ENCODE measurements around the gene CEP170B.
"Not testable (repeated sequence)": the region's sequence is repeated elsewhere in the genome, so short reads cannot be mapped to it uniquely, and the experiment has no call there.

The CEP170B gene

DNA sequence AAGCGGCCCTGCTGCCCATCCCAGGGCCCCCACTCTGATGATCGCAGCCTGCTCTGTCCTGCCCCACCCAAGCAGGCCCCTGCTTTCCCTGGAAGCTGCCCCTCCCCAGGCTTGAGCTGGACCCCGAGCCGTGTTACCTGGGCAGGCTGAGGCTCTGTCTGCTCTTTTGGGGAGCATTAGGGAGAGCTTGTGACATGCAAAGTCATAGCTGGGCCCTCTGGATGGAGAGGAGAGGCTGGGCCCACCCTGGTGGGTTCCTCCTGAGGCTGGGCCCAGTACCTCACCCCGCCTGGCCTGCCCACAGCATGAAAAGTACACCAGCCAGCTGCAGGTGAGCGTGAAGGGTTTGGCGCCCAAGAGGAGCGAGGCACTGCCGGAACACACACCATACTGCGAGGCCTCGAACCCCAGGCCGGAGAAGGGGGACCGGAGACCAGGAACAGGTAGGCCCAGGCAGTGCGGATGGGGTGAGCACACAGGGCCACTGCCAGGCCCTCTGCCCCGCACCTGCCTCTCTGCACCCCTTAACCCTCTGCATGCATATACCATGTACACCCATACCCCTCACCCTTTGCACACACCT lies 15.0 kb downstream of the CEP170B start:
- DNase-seq: no peak

DNA sequence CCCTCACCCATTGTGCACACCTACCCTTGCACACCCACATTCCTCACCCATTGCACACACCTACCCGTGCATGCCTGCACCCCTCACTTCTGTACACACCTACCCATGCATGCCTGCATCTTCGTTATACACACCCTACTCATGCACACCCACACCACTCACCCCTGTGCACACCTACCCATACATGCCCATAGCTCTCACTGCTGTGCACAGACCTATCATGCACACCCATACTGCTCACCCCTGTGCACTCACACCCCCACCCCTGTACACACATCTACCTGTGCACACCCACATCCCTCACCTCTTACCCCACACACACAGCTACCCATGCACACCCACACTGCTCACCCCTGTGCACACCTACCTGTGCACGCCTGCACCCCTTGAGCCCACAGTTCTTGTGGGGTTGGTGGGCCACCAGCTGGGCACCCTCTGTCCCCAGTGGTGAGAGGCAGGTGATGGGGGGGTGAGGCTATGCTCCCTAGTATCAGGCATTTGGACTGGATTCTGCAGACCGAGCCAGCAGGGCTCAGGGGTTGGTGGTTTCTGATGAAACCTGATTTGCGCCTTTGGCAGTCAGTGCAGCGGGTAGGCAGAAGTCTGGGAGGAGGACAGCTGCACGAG lies 15.6 kb downstream of the CEP170B start:
- no peak for DNase-seq

DNA sequence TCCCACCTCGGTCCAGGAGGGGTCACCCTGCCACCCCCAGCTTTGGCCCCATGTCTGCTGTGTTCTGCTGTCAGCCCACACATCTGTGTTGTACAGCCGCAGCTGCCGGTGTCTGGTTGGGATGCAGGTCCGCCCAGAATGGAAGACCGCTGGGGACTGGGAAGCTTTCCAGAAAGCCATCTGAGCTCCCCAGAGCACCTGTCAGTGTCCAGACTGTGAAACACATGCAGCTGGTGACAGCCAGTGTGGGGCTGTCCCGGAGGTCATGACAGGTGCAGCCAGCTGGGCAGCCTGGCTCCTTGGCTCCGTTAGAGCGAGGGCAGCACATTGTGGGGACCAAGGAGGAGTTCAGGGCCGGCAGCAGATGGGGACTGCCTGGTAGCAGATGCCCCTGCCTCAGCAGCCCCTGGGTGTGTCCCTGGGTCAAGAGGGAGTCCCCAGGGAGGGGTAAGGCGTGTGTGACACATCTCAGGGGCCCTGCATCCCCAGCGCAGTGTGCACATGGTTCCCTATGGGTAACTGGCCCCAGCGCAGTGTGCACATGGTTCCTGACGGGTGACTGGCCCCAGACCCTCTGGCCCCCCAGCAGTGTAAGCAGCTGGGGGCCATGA lies 16.4 kb downstream of the CEP170B start:
- no peak for DNase-seq

DNA sequence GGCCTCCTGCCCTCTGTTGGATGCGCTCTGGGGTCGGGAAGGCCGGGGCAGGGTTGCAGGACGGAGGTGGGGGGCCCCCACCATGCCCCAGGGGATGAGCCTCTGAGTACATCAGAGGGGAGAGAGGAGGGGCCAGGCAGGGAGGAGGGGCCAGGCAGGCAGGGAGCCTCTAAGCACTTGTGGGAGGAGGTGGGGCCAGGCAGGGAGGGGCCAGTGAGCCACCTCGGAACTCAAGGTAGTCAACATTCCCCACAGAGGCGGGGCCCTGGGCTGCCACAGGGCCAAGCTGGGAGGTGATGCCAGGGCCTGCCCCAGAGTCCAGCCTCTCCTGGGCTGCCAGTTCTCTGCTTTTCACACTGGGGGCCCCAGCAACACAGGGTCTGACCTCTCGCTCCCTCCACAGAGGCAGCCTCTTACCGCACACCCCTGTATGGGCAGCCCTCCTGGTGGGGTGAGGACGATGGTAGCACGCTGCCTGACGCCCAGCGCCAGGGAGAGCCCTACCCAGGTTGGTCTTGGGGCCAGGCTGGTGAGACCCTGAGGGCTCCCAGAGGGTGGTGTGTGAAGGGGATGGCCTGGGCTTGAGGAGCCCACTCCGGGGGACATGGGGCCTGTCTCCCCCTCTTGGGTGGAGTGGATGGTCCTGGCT lies 17.4 kb downstream of the CEP170B start:
- no peak for DNase-seq

DNA sequence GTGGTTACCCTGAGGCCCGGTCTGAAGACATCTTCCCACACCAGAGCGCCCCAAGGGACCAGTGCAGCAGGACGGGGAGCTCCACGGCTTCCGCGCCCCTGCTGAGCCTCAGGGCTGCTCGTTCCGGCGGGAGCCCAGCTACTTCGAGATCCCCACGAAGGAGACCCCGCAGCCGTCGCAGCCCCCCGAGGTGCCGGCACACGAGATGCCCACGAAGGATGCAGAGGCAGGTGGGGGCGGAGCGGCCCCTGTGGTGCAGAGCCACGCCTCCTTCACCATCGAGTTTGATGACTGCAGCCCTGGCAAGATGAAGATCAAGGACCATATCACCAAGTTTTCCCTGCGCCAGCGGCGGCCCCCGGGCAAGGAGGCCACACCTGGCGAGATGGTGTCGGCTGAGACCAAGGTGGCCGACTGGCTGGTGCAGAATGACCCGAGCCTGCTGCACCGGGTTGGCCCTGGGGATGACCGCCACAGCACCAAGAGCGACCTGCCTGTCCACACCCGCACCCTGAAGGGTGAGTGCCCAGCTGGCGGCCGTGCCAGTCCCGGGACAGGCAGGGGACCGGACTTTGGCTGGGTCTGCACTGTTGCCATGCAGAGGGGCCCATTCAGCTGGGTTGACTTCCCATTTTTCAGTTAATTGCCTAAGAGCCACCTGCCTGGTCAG lies 18.1 kb downstream of the CEP170B start:
- DNase-seq: no peak

DNA sequence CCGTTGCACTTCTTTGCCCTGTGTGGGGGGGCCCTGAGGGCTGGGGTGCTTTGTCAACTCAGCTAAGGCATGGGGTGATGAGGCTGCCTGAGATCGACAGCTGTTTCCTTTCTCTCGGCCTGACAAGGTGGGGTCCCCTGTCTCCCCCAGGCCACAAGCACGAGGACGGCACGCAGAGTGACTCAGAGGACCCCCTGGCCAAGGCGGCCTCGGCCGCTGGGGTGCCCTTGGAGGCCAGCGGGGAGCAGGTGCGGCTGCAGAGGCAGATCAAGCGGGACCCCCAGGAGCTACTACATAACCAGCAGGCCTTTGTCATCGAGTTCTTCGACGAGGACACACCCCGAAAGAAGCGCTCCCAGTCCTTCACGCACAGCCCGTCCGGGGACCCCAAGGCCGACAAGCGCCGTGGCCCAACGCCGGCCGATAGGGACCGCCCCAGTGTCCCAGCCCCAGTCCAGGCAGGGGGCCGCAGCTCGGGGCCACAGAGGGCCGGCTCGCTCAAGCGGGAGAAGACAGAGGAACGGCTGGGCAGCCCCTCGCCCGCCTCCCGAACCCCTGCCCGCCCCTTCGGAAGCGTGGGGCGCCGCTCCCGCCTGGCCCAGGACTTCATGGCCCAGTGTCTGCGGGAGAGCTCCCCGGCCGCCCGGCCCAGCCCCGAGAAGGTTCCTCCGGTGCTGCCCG lies 18.8 kb downstream of the CEP170B start:
- no peak for DNase-seq

DNA sequence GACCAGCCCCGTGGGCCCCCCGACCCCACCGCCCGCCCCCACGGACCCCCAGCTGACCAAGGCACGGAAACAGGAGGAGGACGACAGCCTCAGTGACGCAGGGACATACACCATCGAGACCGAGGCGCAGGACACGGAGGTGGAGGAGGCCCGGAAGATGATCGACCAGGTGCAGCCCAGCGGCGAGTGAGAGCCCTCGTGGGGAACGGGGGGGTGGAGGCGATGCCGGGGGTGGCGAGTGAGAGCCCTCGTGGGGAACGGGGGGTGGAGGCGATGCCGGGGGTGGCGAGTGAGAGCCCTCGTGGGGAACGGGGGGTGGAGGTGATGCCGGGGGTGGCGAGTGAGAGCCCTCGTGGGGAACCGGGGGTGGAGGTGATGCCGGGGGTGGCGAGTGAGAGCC lies 19.3 kb downstream of the CEP170B start:
- not testable (repeated sequence) for DNase-seq

DNA sequence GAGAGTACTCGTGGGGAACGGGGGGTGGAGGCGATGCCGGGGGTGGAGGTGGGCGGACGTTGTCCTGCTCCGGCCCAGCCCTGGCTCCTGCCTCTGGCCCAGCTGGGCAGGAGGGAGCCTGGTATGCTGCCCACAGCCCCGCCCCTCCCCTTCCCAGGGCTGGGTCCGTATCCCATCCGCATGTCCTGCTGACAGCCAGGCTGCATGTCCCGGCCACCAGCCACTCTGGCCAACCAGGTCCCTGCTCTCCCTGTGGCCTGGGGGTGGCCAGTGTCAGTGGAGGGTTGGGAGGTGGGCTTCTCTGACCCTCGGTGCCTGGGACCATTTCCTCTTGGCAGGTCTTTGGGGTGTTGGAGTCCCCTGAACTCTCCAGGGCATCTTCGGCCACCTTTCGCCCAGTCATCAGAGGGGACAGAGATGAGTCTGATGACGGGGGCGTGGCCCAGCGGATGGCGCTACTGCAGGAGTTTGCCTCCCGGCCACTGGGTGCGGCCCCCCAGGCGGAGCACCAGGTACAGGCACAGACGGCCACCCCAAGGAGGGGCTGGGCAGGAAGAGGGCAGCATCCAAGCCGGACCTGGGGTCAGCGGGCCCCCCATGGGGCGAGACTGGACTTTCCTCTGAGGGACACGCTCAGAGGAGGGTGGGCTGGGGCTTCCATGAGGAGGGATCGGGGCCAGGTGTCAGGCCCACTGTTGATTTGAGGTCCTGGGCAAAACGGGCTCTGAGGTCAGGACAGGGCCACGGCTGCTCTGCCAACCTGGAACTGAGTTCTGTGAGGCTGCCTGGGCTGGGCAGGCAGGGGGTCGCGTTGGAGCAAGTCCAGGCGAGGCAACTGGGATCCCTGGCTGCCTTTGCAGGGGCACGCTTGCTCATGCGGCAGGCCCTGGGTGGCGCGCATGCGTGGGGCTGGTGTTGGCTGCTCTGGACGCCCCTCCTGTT lies 20.2 kb downstream of the CEP170B start:
- DNase-seq: no peak

DNA sequence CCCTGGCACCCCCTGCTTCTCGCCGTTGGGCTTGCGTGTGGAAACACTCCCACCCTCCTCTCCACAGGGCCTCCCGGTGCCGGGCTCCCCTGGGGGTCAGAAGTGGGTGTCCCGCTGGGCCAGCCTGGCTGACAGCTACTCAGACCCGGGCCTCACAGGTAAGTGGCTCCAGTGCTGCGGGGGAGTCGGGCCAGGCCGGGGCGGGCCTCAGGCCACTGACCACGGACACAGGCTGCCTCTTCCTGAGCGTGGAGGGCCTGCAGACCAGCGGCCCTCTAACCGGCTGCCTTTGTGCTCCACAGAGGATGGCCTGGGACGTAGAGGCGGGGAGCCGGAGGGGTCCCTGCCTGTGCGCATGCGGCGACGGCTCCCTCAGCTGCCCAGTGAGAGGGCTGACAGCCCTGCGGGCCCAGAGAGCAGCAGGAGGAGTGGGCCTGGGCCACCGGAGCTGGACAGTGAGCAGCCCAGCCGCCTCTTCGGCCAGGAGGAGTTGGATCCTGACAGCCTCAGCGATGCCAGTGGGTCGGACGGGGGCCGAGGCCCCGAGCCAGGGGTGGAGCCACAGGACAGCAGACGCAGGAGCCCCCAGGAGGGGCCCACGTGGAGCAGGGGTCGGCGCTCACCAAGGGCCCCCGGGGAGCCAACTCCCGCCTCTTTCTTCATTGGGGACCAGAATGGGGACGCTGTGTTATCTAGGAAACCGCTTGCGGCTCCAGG lies 21.1 kb downstream of the CEP170B start:
- DNase-seq: no peak

DNA sequence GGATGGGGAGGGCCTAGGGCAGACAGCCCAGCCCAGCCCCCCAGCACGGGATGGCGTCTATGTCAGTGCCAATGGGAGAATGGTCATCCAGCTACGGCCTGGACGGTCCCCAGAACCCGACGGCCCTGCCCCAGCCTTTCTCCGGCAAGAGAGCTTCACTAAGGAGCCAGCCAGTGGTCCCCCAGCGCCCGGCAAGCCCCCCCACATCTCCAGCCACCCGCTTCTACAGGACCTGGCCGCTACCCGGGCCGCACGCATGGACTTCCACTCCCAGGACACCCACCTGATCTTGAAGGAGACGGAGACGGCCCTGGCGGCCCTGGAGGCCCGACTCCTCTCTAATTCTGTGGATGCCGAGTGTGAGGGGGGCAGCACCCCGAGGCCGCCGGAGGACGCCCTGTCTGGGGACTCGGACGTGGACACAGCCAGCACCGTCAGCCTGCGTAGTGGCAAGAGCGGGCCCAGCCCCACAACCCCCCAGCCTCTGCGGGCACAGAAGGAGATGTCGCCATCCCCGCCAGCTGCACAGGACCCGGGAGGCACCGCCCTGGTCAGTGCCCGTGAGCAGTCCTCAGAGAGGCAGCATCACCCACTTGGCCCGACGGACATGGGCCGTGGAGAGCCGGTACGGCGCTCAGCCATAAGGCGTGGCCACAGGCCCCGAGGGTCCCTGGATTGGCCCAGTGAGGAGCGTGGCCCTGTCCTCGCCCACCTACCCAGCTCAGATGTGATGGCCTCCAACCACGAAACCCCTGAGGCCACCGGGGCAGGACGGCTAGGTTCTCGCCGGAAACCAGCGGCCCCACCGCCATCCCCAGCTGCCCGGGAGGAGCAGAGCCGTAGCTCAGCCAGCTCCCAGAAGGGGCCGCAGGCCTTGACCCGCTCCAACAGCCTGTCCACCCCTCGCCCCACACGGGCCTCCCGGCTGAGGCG lies 21.9 kb downstream of the CEP170B start:
- no peak for DNase-seq

DNA sequence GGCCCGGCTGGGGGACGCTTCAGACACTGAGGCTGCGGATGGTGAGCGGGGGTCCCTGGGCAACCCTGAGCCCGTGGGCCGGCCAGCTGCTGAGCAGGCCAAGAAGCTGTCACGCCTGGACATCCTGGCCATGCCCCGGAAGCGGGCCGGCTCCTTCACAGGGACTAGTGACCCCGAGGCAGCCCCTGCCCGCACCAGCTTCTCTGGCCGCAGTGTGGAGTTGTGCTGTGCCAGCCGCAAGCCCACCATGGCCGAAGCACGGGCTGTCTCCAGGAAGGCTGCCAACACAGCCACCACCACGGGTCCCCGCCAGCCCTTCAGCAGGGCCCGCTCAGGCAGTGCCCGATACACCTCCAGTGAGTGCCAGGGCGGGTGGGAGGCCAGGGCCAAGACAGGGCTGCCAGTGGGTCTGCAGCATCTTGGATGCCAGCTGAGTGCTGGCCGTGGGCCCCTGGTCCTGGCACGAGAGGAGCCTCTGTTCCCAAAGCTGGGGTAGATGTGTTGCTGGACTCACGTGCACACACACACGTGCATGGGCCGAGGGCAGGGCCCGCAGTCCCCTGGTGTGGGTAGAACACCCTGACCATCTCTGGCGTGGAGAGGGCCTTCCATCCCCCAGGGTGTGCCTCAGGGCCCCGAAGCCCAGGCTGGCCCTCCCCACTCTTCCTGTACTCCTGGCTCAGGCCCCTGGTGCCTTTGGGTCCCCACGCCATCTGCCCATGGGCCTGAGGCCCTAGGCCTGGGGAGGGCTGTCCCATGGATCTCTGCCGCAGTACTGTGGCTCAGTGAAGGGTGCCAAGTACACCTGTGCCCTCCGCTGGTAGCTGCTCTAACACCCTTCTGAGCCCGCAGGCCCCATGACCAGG lies 22.8 kb downstream of the CEP170B start:
- DNase-seq: no peak

DNA sequence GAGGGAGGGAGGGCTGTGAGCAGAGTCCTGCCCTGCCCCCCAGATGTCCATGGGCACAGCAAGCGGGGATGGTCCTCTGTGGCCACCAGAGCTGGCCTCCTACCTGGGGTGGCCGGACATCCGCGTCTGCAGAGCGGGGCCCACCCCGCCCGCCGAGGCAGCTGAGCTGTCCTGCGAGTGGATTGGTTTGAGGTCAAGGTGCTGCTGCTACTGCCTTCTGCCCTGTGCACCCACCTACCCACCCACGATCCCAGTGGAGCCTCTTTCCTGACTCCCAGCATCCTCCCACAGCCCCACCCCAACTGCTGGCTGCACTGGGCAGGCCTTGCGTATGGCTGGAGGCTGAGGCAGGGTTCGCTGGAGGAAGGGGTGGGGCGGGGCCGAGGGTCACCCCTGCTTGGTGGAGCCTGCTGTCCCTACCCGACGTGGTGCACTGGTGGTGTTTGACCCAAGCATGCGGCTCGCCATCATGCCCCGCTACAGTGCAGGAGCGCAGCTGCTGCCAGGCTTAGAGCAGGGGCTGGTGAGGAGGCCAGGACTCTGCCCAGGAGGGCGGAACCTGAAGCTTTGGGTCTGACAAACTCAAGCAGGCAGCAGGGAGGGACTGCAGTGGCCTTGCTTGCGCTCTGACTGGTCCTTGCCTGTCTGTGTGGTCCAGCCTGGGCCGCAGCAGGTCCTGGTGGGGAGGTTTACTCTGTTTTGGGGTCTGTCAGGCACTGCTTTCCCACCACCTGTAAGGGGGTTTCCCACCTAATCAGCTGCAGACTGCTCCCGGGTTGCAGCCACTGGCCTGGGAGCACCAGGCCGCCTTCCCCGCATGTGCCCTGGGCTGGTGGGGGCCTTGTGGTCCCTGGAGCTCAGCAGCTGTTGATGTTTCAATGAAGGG lies 23.7 kb downstream of the CEP170B start:
- DNase-seq: no peak

DNA sequence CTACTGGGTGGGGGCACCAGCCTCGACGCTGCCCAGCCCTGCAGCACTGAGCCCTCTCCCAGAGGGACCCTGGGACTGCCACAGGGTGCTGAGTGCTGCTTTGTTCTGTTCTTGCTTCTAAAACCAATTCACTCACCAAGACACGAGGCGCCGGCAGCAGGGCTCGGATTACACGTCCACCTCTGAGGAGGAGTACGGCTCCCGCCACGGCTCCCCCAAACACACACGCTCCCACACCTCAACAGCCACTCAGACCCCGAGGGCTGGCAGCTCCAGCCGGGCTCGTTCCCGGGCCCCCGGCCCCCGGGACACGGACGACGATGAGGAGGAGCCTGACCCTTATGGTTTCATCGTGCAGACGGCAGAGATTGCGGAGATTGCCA lies 24.3 kb downstream of the CEP170B start:
- no peak for DNase-seq

DNA sequence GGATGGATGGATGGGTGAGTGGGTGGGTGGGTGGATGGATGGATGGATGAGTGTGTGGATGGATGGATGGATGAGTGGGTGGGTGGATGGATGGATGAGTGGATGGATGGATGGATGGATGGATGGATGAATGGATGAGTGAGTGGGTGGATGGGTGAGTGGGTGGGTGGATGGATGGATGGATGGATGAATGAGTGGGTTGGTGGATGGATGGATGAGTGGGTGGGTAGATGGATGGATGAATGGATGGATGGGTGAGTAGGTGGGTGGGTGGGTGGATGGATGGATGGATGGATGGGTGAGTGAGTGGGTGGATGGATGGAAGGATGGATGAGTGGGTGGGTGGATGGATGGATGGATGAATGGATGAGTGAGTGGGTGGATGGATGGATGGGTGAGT lies 25.2 kb downstream of the CEP170B start:
- not testable (repeated sequence) for DNase-seq

DNA sequence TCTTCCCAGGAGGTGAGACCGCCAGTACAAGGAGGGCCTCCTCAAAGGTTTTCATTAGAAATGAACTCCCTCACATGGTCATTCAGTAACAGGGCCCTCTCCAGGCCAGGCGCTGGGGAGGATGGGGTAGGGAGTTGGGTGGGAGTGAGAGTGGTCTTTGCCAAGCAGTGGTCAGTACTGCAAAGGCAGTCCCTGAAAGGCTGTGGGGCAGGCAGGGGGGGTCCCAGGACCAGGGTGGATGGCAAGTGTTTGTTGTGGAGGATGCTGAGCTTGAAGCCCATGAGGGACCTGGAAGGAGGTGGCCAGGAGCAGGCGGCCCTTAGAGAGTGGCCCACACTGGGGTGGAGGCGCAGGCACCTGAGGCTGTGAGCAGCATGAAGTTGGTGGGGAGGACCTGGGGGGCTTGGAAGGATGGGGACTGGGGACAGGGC lies 26.1 kb downstream of the CEP170B start:
- no peak for DNase-seq

DNA sequence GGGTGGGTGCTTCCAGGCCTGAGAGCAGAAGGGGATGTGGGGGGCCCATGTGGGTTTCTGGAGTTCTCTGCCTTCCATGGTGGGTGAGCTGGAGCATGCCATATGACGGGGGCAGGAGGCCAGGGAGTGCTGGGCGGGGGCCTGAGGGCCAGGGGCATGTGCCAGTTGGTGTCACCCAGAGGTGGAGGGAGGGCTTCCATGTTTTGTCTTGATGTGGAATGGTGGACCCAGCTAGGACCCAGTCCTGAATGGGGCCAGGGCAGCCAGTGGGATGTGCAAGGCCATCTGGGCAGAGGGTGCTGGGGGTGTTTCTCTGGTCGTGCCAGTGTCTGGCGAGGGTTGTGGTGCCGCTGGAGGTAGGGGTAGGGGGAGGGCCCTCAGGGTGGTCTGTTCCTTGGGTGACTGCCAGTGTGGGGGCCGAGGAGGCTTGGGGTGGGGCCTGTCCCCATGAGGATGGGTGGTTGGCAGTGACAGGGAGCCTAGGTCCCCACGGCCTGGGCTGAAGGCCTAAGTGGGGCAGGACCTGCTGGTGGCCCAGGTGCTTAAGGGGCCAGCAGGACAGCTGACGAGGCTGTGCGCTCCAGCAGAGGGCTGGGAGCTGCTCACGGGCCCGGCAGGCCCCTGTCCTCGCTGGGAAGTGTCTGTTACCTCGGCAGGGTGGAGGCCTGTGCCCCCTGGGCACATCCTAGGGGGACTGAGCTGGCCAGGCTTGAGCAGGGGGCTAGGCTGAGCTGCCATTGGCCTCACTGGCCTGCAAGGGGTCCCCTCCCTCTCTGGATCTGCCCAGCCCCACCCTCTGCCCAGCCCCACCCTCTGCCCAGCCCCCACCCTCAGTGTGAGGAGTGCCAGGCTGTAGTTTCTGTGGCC lies 26.8 kb downstream of the CEP170B start:
- DNase-seq: no peak
